H1 (cell line): ENCODE measurements around the gene GALNT13. TPM values are rescaled to one million over a fixed set of nuclear protein-coding genes. Genes with fewer than 3 reads are reported as not detected.

Experiments
- ATF2 ChIP-seq: IDR thresholded peaks from 2 replicates; pipeline ENCODE4 v1.6.1; 2012; ENCODE audit warnings: low read length, inconsistent platforms
- polyA plus RNA-seq, 7 experiments: library from polyadenylated mRNA; depleted of rRNA in 3 of 7; stranded (reverse) in 5 of 7; unstranded in 2 of 7; fragments of >200 nt in 5 of 7; fragments of 200-250 nt in 2 of 7; gene quantifications; 1 replicate in 5 of 7; 2 replicates in 1 of 7; 4 replicates in 1 of 7; pipeline versions ENCODE4 v1.2.1 to v1.2.3, GENCODE V29; 2011 to 2013; ENCODE audit warnings: missing spikeins in 2 of 7, mixed read lengths in 2 of 7
- total RNA-seq: library from RNA; stranded (reverse); fragmentation: NEBNext Ultra II Directional; extraction: Animal tissue kit (Norgen Biotek cat#: 25700); gene quantifications from 2 replicates; pipeline ENCODE4 v1.2.1, GENCODE V29; 2021

Gene GALNT13
- total and polyA plus RNA-seq, 2 of the 8 experiments (the other 6 are each of a cell fraction or from before 2014, with no cell fraction given) = 3.2 to 9.6 TPM

GRCh38 chr2:153871231-153872221 lies at the start of gene GALNT13 (continued):
- 0 out of 2 replicates have a peak, but pooled peaks have one; percentile 50 for TF ChIP-seq ATF2
